Ramos (cell line): ENCODE data around the gene IVD.
"Not testable (repeated sequence)": the region's sequence is repeated elsewhere in the genome, so short reads cannot be mapped to it uniquely, and the experiment has no call there.

Experiments used
- in situ Hi-C: fragments of 300-500 bp; cut with MboI; formaldehyde crosslinking; loops from one replicate; pipeline ENCODE4 v1.14.3; 2022; ENCODE audit warnings: low sequenced_read_pairs; ENCODE audit not compliant: unreplicated experiment

Gene IVD

GRCh38 chr15:40453941-40454340 is 48.3 kb downstream of the IVD start:
- in situ Hi-C loops: not testable (repeated sequence)

- in situ Hi-C loops: no loop called here
Measured at GRCh38 chr15:40454904-40455391, 49.4 kb downstream of the IVD start.

- in situ Hi-C loops: no loop called here
Measured at GRCh38 chr15:40456299-40456712, 50.7 kb downstream of the IVD start.

GRCh38 chr15:40456738-40457137 is 51.1 kb downstream of the IVD start:
- in situ Hi-C loops: no loop called here

GRCh38 chr15:40458495-40459371 is 53.1 kb downstream of the IVD start:
- in situ Hi-C loops: no loop called here

GRCh38 chr15:40459391-40460015 is 53.9 kb downstream of the IVD start:
- in situ Hi-C loops: no loop called here

- in situ Hi-C loops: no loop called here
Measured at GRCh38 chr15:40460404-40460803, 54.8 kb downstream of the IVD start.

GRCh38 chr15:40461958-40462357 is 56.4 kb downstream of the IVD start:
- in situ Hi-C loops: no loop called here

GRCh38 chr15:40463279-40463678 is 57.7 kb downstream of the IVD start:
- in situ Hi-C loops: no loop called here

- in situ Hi-C loops: no loop called here
Measured at GRCh38 chr15:40463886-40464545, 58.4 kb downstream of the IVD start.

- in situ Hi-C loops: no loop called here
Measured at GRCh38 chr15:40464595-40465185, 59.1 kb downstream of the IVD start.

- in situ Hi-C loops: no loop called here
Measured at GRCh38 chr15:40465939-40466338, 60.3 kb downstream of the IVD start.

GRCh38 chr15:40466426-40467260 is 61.0 kb downstream of the IVD start:
- in situ Hi-C loops: no loop called here

- in situ Hi-C loops: no loop called here
Measured at GRCh38 chr15:40467261-40467615, 61.6 kb downstream of the IVD start.

GRCh38 chr15:40468898-40469331 is 63.3 kb downstream of the IVD start:
- in situ Hi-C loops: no loop called here

GRCh38 chr15:40469776-40470390 is 64.3 kb downstream of the IVD start:
- in situ Hi-C loops: no loop called here

- in situ Hi-C loops: no loop called here
Measured at GRCh38 chr15:40470423-40471104, 65.0 kb downstream of the IVD start, which contains the start of gene CHST14. CHST14 (plus strand) TSS chr15:40470984; CDS start chr15:40471214, 230 bp downstream.
